ENCODE measurements around the gene HTRA3. TPM values are rescaled to one million over a fixed set of nuclear protein-coding genes. Genes with fewer than 3 reads are reported as not detected.

Gene HTRA3
- total RNA-seq, 2 experiments from 2014 or later, result not detected

DNA sequence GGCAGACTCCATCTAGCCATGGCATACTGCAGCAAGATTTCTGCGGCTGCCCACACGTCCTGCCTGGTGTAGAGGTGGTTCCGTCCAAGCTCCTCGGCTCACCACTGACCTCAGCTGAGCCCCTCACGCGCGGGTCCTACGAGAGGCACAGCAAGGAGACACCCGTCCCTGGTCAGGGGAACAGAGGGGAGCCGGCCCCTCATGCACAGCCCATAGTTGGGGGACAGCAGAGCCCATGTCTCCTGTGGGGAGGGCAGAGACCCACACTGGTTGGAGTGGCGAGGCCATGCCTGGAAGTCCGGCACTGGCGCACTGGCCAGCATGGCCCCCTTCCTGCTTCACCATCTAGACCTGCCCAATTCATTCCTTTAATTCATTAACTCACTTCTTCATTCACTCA, 80.8 kb downstream of the HTRA3 start:
- no peaks in the 10 kb centered on the region for H3K4me1 Mint-ChIP-seq
- ChIA-PET CTCF (no interaction called here), POLR2A (no interaction called here)
- no peak overlapping the region for H3K4me3 Mint-ChIP-seq
- no peak for DNase-seq
- no peak overlapping the region for H3K27ac Mint-ChIP-seq
- no peaks in the 10 kb centered on the region for H3K9me3 Mint-ChIP-seq
- H3K27me3 Mint-ChIP-seq, result no peaks in the 10 kb centered on the region
- H3K36me3 Mint-ChIP-seq (ENCODE audit: low read depth), result no peaks in the 10 kb centered on the region

DNA sequence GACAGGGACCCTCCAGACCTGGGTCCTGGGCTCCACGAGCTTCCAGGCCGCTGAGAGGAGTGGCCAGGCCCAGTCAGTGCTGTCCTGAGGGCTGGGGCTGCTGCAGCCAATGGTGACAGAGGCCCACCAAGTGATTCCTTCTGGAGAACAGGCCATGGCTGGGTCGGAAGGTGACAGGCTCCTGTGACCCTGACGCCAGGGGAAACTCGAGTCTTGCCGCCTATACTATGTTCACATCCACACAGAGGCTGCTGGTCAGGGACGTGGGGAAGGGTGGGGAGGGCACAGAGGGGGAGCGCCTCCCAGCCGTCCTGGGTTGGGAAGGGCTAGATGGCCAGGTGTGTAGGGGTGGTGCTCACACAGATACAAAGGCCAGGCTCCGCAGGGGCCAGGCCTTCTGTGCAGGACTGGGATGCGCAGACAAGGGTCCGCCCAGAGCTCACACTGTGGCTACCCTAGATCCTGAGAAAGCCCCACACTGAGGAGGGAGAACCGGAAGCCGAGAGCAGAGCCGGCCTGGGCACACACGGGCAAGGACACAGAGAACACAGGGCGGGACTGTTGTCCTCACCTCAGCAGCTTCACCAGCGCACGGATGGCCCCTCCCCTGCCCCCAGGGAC, 81.4 kb downstream of the HTRA3 start:
- no peak for DNase-seq
- ChIA-PET CTCF (no interaction called here), POLR2A (no interaction called here)

DNA sequence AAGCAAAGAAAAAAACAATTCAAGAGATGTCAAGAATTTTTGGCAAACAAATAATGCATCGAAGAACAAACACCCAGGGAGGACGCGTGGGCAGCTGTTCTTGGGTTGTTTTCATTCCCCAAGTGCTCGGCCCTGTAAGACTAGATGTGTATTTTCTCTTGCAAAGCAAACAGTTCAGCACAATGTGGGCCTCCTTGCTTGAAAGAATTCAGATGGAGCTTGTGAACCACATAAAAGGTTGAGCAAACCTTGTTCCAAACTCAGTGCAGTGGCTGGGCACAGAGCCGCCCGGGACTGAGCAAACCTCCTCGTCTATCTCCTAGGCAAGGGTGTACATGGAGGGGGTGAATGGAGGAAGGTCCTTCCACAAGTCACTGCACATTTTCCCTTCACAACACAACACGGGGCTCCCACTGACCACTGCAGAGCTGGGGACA, 82.4 kb downstream of the HTRA3 start:
- no peaks in the 10 kb centered on the region for H3K27me3 Mint-ChIP-seq
- POLR2A ChIA-PET, result no interaction called here
- no peaks in the 10 kb centered on the region for H3K36me3 Mint-ChIP-seq (ENCODE audit: low read depth)
- no peak overlapping the region for H3K27ac Mint-ChIP-seq
- no peak overlapping the region for H3K4me3 Mint-ChIP-seq
- H3K9me3 Mint-ChIP-seq, result no peaks in the 10 kb centered on the region
- no peak for DNase-seq
- no peaks in the 10 kb centered on the region for H3K4me1 Mint-ChIP-seq
- CTCF ChIA-PET, result no interaction called here

More for the DNA sequence above, 81.4 kb downstream of the HTRA3 start:
- Mint-ChIP-seq H3K4me3 (no peak overlapping the region), H3K27ac (no peak overlapping the region), H3K4me1 (no peaks in the 10 kb centered on the region), H3K9me3 (no peaks in the 10 kb centered on the region), H3K27me3 (no peaks in the 10 kb centered on the region), H3K36me3 (ENCODE audit: low read depth) (no peaks in the 10 kb centered on the region)

DNA sequence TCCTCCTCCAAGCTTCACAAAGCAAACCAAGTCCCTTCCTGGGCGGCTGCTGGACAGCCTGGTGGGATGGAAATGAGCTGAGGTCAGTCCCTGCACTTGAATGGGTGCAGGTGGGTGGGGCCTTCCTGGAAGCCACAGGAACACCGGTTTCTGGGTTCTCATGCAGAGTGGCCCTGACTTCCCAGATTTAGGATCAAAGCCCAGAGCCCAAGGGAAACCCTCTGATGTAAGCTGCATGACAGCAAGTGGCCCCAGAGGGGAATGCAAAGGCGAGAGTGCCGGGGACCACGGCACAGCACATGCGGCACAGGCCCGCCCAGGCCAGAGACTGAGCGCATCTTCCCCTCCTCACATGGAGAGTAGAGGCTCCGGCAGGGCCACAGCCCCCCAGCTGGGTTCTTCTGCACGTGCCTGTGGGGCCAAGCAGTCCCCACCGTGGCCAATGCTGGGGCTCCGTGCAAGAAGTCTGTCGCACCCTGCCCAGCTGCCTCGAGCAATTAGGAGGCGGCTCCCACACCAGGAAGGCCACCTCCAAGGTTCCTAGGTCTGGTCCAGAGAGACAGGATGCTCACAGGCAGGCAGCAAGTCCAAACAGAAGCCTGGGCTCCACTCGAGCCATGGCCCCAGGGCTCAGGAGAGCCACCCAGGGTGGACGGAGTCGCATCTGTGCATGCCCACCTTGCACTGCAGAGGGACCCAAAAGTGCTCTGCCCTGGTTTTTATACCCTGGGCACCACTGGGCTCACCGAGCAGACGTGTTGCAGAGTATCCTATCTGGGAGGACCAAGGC, 83.0 kb downstream of the HTRA3 start:
- Mint-ChIP-seq H3K27me3 (no peaks in the 10 kb centered on the region), H3K4me1 (no peaks in the 10 kb centered on the region), H3K9me3 (no peaks in the 10 kb centered on the region), H3K4me3 (no peak overlapping the region), H3K36me3 (ENCODE audit: low read depth) (no peaks in the 10 kb centered on the region), H3K27ac (no peak overlapping the region)
- POLR2A ChIA-PET, result no interaction called here
- no peak for DNase-seq
- CTCF ChIA-PET, result no interaction called here

DNA sequence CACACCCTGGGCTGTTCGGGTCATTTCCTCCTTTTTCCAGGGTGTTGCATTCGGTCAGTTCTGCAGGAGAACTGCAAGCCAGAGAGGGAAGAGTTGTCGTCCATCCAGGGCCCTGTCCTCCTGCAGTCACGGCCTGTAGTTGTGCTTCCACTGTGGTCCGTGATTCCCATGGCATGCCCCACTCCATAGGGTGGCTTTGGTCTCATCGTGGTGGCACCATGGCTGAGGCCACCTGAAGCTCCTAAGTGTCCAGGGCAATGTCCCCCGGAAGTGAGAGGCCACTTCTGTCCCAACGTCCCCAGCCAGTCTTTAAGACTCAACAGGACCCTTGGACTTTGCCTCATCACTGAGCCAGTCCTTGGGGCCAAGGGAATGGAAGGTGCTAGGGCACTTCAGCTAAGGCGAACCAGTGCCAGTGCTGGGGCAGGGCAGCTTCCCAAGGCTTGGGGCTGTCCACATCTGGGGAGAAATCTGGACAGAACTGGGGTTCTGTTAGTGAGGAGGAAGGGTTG, 83.7 kb downstream of the HTRA3 start:
- H3K27me3 Mint-ChIP-seq, result no peaks in the 10 kb centered on the region
- CTCF ChIA-PET, result no interaction called here

DNA sequence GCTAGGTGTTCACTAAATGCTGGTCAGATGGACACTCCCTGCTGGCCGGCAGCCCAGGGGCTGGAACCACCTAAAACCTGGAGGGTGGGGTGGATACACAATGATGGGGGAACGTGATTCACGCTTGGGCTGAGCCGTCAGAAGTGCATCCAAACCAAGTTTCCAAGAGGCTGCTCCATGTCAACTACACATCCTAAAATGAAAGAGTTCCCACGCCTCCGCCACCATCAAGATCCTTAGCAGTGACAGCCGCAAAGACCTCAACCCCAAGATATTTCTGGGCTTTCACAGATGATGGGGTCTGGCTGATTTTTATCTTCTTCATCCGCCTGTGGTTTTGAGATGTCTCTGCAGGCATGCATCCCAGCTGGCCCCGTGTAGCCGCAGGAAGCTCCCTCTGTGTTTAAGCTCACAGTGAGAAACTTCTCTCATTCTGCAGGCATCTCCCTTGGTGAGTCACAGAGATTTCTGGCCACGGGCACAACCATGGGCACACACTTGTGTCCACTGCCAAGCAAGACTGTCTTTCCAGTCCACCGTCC, 84.4 kb downstream of the HTRA3 start:
- no peak overlapping the region for H3K27ac Mint-ChIP-seq
- no peaks in the 10 kb centered on the region for H3K27me3 Mint-ChIP-seq
- no peak overlapping the region for H3K4me3 Mint-ChIP-seq
- CTCF ChIA-PET, result no interaction called here
- H3K9me3 Mint-ChIP-seq, result no peaks in the 10 kb centered on the region
- no peaks in the 10 kb centered on the region for H3K4me1 Mint-ChIP-seq
- H3K36me3 Mint-ChIP-seq (ENCODE audit: low read depth), result no peaks in the 10 kb centered on the region
- DNase-seq, result no peak
- POLR2A ChIA-PET, result no interaction called here

More for the DNA sequence above, 83.7 kb downstream of the HTRA3 start:
- Mint-ChIP-seq H3K4me3 (no peak overlapping the region), H3K36me3 (ENCODE audit: low read depth) (no peaks in the 10 kb centered on the region), H3K9me3 (no peaks in the 10 kb centered on the region), H3K4me1 (no peaks in the 10 kb centered on the region), H3K27ac (no peak overlapping the region)
- POLR2A ChIA-PET, result no interaction called here
- no peak for DNase-seq

DNA sequence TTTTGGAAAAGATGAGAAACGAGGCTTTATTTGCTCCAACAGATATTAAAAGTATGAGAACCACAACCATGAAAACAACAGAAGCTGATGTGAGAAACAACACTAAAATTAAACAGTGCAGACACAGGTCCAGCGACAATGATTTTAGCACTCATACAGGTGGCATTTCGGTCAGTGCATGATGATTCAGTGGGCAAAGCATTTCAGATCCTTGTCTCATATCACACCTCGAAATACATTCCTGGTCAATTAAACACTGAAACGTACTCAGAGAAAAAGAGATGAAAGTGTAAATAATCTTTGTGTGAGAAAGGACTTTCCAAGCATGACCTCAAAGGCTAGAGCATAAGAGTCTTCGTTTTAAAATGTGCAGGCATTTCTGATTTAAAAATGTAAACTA, 85.8 kb downstream of the HTRA3 start:
- Mint-ChIP-seq H3K27ac (no peak overlapping the region), H3K4me3 (no peak overlapping the region), H3K27me3 (no peaks in the 10 kb centered on the region), H3K4me1 (no peaks in the 10 kb centered on the region), H3K9me3 (no peaks in the 10 kb centered on the region), H3K36me3 (ENCODE audit: low read depth) (no peaks in the 10 kb centered on the region)
- no peak for DNase-seq
- ChIA-PET POLR2A (no interaction called here), CTCF (no interaction called here)

DNA sequence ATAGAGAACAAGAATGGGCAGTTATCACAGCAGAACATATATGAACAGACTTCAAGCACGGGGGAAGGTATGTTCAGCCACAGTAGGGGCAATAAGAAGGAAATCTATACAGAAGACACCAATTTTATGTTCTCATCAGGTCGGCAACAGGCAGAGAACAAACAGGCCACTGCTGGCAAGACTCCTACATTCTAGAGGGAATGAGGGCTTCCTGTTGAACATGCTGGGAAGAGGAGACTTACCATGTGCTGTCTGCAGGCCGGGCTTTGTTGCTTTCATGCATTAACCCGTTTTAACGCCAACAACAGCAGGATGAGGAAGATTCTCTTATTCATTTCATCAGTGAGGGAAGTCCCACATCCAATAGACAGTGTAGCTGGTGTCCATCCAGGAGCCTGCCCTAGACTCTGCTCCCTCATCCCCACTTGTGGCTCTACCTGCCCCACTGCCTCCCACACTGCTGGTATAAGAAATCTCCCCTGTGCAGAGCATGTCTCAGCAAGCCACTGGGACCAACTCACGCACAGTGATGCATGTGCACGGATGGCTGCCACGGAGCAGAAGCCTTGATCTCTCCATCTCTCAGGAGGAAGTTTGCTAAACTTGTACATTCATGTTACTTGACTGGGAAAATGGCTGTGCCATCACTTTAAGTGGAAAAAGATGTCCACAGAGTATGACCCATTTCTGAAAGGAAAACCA, 86.5 kb downstream of the HTRA3 start:
- Mint-ChIP-seq H3K36me3 (ENCODE audit: low read depth) (no peaks in the 10 kb centered on the region), H3K4me1 (no peaks in the 10 kb centered on the region), H3K27me3 (no peaks in the 10 kb centered on the region), H3K4me3 (no peak overlapping the region), H3K9me3 (no peaks in the 10 kb centered on the region), H3K27ac (no peak overlapping the region)
- CTCF ChIA-PET, result no interaction called here
- DNase-seq, result no peak
- POLR2A ChIA-PET, result no interaction called here

Other genes with a start within 250 kb of the HTRA3 start
- gene ABLIM2, start 110.9 kb upstream of the HTRA3 start, total RNA-seq, result under 1 TPM in 1 of 2 experiments, not detected in 1; 0.13 TPM
- gene SH3TC1, start 70.5 kb upstream of the HTRA3 start, total RNA-seq, result 10 to 100 TPM; 16.8 to 19.5 TPM
- 10 to 100 TPM; 16.8 to 17.7 TPM for gene ACOX3, start 171.0 kb downstream of the HTRA3 start, total RNA-seq
- 10 to 100 TPM; 15.7 to 17.8 TPM for gene TRMT44, start 171.0 kb downstream of the HTRA3 start, total RNA-seq